Thyroid gland (tissue), 4 donors: Measurements from ENCODE around the gene SPATA2L.

Experiments
- POLR2A ChIP-seq, 2 donors: fragments of 450-650 bp; IDR thresholded peaks; one replicate each; pipeline ENCODE4 v1.6.1; 2017; ENCODE audit warnings: antibody characterized with exemption in 2 of 2, mild to moderate bottlenecking in 2 of 2, moderate library complexity in 1 of 2
- TF ChIP-seq, protein P1 (sequence below), 6 experiments: fragments of 200-600 bp in 3 of 6; fragments of 450-650 bp in 3 of 6; sonication (generic) in 3 of 6; IDR thresholded peaks; one replicate each; pipeline ENCODE4 v1.5.1; 2016 to 2019; ENCODE audit warnings: antibody characterized with exemption in 6 of 6, mild to moderate bottlenecking in 2 of 6, inconsistent platforms in 1 of 6, moderate library complexity in 1 of 6

DNA sequence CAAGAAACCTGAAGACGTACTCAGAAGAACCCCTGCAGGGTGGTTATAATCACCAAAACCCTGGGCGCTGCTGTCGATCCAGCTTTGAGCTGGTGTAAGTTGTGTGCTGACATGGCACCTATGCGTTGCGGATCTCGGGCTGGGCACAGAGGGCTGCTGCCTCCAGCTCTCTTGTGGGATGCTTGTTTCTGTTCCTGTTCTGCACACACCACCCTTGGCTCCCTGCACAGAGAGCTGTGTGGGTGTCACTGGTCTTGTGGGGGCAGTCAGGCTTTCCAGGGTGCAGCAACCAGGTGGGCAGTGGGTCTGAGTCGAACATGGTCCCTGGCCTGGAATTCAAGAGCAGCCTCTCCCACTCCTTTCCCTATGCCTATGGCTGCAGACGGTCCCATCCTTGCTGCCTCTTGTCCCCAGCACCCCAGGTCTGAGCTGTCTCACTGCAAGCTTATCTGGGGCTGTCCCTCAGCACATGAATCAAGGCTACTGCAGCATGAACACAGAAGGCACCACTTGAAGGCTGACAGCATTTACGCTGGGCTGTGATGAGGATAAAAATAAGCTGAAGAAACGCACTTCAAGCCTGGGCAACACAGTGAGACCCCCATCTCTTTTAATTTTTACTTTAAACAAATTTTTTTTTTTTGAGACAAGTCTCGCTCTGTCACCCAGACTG, 40.0 kb upstream of the SPATA2L start:
- TF ChIP-seq, protein P1, sequence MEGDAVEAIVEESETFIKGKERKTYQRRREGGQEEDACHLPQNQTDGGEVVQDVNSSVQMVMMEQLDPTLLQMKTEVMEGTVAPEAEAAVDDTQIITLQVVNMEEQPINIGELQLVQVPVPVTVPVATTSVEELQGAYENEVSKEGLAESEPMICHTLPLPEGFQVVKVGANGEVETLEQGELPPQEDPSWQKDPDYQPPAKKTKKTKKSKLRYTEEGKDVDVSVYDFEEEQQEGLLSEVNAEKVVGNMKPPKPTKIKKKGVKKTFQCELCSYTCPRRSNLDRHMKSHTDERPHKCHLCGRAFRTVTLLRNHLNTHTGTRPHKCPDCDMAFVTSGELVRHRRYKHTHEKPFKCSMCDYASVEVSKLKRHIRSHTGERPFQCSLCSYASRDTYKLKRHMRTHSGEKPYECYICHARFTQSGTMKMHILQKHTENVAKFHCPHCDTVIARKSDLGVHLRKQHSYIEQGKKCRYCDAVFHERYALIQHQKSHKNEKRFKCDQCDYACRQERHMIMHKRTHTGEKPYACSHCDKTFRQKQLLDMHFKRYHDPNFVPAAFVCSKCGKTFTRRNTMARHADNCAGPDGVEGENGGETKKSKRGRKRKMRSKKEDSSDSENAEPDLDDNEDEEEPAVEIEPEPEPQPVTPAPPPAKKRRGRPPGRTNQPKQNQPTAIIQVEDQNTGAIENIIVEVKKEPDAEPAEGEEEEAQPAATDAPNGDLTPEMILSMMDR (IDR thresholded peaks at IDR 0.05), result no peak
- no peak for TF ChIP-seq POLR2A (IDR thresholded peaks at IDR 0.05)
